Bone marrow (tissue), 2 donors: ENCODE data around the gene SMO.
A peak's percentile ranks its signal among the peaks of the same experiment; 100 is the strongest.
"Not testable (repeated sequence)": the region's sequence is repeated elsewhere in the genome, so short reads cannot be mapped to it uniquely, and the experiment has no call there.

ENCODE experiments used
- DNase-seq, 2 donors: peaks; one replicate each; lab custom pipeline; 2025; lab: John Stamatoyannopoulos, UW

Gene SMO

DNA sequence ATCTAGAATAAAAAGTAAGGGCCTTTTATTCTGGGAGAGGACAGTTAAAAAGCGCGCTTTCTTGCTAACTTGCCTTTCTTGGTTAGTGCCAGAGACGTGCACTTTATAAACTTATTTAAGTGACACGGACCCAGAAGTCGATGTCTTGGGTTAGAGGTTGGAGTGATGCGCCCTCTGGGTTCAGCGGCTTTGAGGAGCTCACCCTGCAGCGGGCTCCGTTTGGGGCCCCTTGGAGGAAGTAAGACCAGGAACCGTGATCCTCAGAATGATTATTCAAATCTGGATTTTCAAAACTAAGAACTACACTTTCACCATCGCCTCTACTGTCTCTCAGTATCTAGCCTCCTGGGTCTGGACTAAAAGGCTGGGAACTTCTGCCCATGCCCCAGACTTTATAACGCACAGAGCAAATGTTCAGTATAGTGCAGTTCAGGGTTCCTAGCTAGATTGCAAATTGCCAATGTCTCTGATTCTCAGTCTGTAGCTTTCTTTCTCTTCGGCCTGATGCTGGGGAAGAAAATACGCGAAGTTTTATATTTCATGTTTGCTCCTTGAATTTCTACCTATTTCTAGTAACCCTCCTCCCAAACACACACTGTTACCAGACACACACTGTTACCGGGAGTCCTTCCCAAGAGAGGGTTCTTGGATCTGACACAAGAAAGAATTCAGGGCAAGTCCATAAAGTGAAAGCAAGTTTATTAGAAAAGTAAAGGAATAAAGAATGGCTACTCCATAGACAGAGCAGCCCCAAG, 18.6 kb upstream of the SMO start:
- peak in 1 of 2 donors; percentile 52 for DNase-seq

DNA sequence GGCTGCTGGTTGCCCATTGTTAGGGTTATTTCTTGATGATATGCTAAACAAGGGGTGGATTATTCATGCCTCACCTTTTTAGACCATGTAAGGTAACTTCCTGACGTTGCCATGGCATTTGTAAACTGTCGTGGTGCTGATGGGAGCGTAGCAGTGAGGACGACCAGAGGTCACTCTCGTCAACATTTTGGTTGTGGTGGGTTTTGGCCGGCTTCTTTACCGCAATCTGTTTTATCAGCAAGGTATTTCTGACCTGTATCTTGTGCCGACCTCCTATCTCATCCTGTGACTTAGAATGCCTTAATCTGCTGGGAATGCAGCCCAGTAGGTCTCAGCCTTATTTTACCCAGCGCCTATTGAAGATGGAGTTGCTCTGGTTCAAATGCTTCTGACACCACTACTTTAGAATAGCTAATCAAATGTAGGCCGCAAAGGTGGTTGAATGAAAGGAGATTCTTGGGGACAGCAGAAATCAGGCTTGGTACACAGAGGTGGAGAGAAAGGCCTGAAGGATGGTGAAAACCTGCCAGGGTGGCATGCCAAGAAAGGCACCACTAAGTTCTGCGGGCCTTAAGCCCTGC, 17.9 kb upstream of the SMO start:
- no peak for DNase-seq

DNA sequence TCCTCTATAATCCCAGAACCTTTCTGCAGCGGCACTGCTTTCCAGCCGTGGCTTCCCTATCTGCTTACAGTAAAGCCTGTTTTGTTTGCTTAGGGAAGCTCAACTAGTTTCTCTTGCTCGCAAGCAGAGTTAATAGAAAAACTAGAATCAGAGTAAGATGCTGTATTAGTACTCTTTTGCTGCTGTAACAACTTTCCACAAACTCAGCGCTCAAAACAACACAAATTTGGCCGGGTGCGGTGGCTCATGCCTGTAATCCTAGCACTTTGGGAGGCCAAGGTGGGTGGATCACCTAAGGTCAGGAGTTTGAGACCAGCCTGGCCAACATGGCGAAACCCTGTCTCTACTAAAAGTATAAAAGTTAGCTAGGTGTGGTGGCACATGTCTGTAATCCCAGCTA, 14.6 kb upstream of the SMO start:
- not testable (repeated sequence) for DNase-seq

DNA sequence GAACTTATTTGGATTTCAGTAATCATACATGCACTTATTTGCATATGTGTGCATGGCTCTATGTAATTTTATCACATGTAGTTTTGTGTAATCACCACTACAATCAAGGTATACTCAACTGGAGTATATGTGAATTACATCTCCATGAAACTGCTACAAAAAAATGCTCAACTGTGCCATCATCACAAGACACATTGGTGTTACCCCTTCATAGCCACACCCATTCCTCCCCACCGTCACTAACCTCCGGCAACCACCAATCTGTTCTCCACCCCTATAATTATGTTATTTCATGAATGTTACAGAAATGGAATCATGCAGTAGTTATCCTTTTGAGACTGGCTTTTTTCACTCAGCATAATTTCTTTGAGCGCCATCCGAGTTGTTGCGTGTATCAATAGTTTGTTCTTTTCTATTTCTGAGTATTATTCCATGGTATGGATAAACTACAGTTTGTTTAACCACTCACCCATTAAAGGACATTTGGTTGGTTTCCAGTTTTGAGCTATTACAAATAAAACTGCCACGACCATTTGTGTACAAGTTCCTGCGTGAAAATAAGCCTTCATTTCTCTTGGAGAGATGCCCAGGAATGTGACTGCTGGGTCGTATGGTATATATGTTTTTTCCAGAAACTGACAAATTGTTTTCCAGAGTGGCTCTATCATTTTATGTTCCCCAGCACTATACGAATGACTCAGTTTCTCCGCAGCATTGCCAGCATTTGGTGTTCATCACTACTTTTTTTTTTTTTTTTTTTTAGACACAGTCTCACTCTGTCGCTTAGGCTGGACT, 11.3 kb upstream of the SMO start:
- DNase-seq: no peak

GRCh38 chr7:129184981-129185670, 3.3 kb upstream of the SMO start:
- DNase-seq: no peak

DNA sequence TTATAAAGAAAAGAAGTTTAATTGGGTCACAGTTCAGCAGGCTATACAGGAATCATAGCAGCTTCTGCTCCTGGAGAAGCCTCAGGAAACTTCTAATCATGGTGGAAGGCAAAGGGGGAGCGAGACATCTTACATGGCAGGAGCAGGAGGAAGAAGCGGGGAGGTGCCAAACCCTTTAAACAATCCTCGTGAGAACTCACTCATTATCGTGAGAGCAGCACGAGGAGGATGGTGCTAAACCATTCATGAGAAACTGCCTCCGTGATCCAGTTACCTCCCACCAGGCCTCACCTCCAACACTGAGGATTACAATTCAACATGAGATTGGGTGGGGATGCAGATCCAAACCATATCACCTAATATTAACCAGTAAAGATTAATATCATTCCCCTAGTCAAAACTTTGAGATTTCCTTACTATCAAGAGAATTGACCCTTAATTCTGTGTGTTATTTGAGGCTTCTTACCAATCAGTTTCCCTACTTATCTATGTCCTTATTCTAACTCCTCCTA, 1.6 kb upstream of the SMO start:
- no peak for DNase-seq

GRCh38 chr7:129187681-129188371, 607 bp upstream of the SMO start:
- no peak for DNase-seq

- DNase-seq: no peak
These were observed 643 bp downstream of the SMO start for GRCh38 chr7:129188892-129189660.

DNA sequence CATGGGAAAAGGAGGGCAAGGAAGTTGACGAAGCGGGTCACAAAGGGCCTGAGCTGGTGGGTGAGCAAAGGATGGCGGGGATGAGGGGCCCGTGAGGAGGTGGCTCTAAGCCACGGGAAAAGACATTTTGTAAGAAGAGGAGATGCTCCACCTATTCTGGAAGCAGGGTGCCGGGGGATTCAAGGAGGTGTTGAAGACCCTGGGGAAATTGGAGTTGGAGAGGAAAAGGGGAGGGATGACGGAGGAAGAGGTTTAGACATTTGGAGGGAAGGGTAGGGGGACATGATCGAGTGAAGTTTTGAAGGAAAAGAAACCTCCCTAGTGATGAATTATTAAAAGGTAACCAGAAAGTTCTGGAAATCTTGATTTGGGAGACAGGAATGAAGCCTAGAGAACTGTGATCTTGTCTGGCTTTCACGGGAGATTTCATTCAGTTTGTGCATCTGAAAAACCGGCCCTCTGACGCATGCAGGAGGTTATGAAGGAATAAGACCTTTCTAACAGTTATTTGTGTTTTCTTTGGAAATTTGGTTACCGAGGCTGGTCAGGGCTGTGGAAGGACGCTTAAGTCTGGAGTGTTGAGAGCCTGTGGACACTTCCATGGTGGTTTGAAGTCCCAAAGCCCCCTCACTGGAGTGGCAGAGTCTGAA, 1.4 kb downstream of the SMO start:
- DNase-seq: no peak

- no peak for DNase-seq
These were observed 2.8 kb downstream of the SMO start for GRCh38 chr7:129191272-129191671.

DNA sequence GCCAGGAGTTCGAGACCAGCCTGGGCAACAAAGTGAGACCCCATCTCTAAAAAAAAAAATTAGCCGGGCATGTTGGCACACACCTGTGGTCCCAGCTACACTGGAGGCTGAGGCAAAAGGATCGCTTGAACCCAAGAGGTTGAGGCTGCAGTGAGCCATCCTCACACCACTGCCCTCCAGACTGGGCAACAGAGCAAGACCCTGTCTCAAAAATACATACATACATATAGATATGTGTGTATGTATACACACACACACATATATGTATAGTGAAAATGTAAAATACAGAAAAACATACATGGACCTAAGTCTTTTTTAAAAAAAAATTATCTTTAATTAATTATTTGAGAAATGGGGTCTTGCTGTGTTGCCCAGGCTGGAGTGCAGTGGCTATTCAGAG, 5.5 kb downstream of the SMO start:
- DNase-seq: no peak

- no peak for DNase-seq
These were observed 9.3 kb downstream of the SMO start for GRCh38 chr7:129197771-129198170.

GRCh38 chr7:129199406-129199805, 11.0 kb downstream of the SMO start:
- no peak for DNase-seq

DNA sequence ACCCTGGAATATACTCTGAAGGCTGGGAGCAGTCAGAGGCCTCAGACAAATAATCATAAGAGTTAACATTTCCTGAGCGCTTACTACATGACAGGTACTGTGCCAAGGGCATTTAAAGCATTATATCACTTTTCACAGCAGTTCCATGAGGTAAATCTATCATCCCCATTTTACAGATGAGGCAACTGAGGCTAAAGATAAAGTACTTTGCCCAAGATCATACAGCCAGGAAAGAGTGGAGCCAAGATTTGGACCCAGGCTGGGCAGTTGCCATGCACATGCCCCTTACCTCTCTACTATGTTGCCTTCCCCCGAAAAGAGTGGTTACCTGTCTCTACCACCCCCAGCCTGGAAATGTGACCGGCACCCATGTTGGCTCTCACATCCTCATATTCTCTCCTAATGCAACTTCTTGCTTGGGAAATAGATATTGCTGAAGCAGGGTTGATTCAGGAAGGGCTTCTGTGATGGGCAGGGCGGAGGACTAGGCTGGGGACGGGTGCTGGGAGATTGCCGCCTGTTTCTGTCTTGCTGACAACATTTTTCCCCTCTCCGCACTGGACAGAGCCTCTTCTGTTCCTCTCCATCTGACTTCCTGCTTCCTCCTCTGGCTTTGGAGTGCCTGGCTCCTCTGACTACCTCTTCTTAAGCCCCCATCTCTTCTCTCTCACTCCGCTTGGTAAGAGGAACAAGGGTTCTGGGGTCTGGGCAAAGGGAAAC, 13.8 kb downstream of the SMO start:
- DNase-seq: no peak

- no peak for DNase-seq
These were observed 14.8 kb downstream of the SMO start for GRCh38 chr7:129203050-129203741.

GRCh38 chr7:129205126-129205818, 16.8 kb downstream of the SMO start:
- no peak for DNase-seq

- no peak for DNase-seq
These were observed 17.8 kb downstream of the SMO start for GRCh38 chr7:129205987-129206785.

DNA sequence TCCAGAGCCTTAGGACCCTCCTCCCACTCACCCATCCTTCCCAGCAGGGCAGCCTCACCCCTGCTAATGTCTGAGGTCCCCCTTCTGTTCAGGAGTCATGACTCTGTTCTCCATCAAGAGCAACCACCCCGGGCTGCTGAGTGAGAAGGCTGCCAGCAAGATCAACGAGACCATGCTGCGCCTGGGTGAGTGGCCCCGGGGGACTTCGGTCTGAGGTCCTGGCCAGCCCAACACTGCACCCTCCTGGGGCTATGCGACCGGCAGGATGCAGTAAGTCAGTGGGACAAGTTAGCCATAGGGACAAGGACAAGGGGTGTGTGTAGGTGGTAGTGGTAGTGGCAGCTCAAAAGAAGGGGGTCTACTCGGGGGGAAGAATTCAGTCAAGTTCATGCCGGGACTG, 20.2 kb downstream of the SMO start:
- no peak for DNase-seq
